GM23248 (cell line): ENCODE measurements around the gene KCNK6. TPM values are rescaled to one million over a fixed set of nuclear protein-coding genes. Genes with fewer than 3 reads are reported as not detected.

Source experiments
- DNase-seq: peaks from one replicate; pipeline ENCODE4 v3.0.0-alpha.2; 2015
- H2AFZ ChIP-seq: fragments of 200-600 bp; sonication (generic); 2 replicates; pipeline ENCODE4 v1.6.1; 2016; ENCODE audit warnings: antibody characterized with exemption
- H3F3A ChIP-seq: fragments of 200-600 bp; sonication (generic); 2 replicates; pipeline ENCODE4 v1.6.1; 2016; ENCODE audit warnings: mild to moderate bottlenecking, antibody characterized with exemption, mixed run types; ENCODE audit not compliant: insufficient read depth
- H3K27ac ChIP-seq: fragments of 200-600 bp; sonication (generic); 2 replicates; pipeline ENCODE4 v1.5.1; 2016; ENCODE audit warnings: mild to moderate bottlenecking
- H3K27me3 ChIP-seq: fragments of 200-600 bp; sonication (generic); replicated peaks from 2 replicates; pipeline ENCODE4 v1.6.1; 2016; ENCODE audit warnings: mild to moderate bottlenecking; ENCODE audit not compliant: insufficient read depth
- H3K36me3 ChIP-seq: fragments of 200-600 bp; sonication (generic); 2 replicates; pipeline ENCODE4 v1.6.1; 2016; ENCODE audit warnings: low read depth, mild to moderate bottlenecking
- H3K4me1 ChIP-seq: fragments of 200-600 bp; sonication (generic); 2 replicates; pipeline ENCODE4 v1.6.1; 2016; ENCODE audit warnings: mild to moderate bottlenecking; ENCODE audit not compliant: insufficient read depth
- H3K4me2 ChIP-seq: fragments of 200-600 bp; sonication (generic); one replicate; pipeline ENCODE4 v1.6.1; 2016; ENCODE audit warnings: mild to moderate bottlenecking; ENCODE audit not compliant: unreplicated experiment
- H3K4me3 ChIP-seq: fragments of 200-600 bp; sonication (generic); 2 replicates; pipeline ENCODE4 v1.5.1; 2016; ENCODE audit warnings: mild to moderate bottlenecking
- H3K79me2 ChIP-seq: fragments of 200-600 bp; sonication (generic); 2 replicates; pipeline ENCODE4 v1.6.1; 2016; ENCODE audit warnings: mild to moderate bottlenecking; ENCODE audit not compliant: insufficient read depth
- H3K9ac ChIP-seq: fragments of 200-600 bp; sonication (generic); 2 replicates; pipeline ENCODE4 v1.6.1; 2016; ENCODE audit warnings: mild to moderate bottlenecking
- H3K9me2 ChIP-seq: fragments of 200-600 bp; sonication (generic); 2 replicates; pipeline ENCODE4 v1.6.1; 2016; ENCODE audit warnings: mixed run types, mild to moderate bottlenecking, moderate library complexity; ENCODE audit not compliant: insufficient read depth
- H3K9me3 ChIP-seq: fragments of 200-600 bp; sonication (generic); one replicate; pipeline ENCODE4 v1.6.1; 2017; ENCODE audit warnings: low read depth
- H4K20me1 ChIP-seq: fragments of 200-600 bp; sonication (generic); 2 replicates; pipeline ENCODE4 v1.6.0; 2016; ENCODE audit not compliant: insufficient read depth
- EZH2 ChIP-seq: fragments of 200-600 bp; sonication (generic); IDR thresholded peaks from 2 replicates; pipeline ENCODE4 v1.6.1; 2018; ENCODE audit warnings: antibody characterized with exemption, mild to moderate bottlenecking; ENCODE audit not compliant: insufficient read depth, poor library complexity, severe bottlenecking
- EZH2phosphoT487 ChIP-seq: fragments of 200-600 bp; sonication (generic); IDR thresholded peaks from 2 replicates; pipeline ENCODE4 v1.6.1; 2018; ENCODE audit warnings: antibody characterized with exemption, moderate library complexity, mild to moderate bottlenecking, low read depth; ENCODE audit not compliant: insufficient read depth
- WGBS, 2 experiments: methylation state at CpG; one replicate each; pipeline ENCODE4 v1.1.6; 2015 to 2017; ENCODE audit warnings: low lambda C conversion rate in 2 of 2, low coverage in 1 of 2; ENCODE audit errors: missing lambda C conversion rate in 2 of 2; 5-methylcytosine and 5-hydroxymethylcytosine counted together
- in situ Hi-C: fragments of 300-500 bp; cut with MboI; formaldehyde crosslinking; loops from 2 replicates; pipeline ENCODE4 v1.15.0; 2020
- polyA plus RNA-seq: library from polyadenylated mRNA; unstranded; fragments of >200 nt; fragmentation: Nextera tagmentation; extraction: Ambion mirVana; gene quantifications from 2 replicates; pipeline ENCODE4 v1.2.1, GENCODE V29; 2016
- total RNA-seq: library from RNA; depleted of rRNA; stranded (reverse); fragments of >200 nt; shearing (Covaris generic); gene quantifications from 2 replicates; pipeline ENCODE4 v1.2.3, GENCODE V29; 2014

Gene KCNK6
- total and polyA plus RNA-seq, 2 experiments from 2014 or later: 12.1 to 15.5 TPM

GRCh38 chr19:38367041-38367440 is 47.4 kb downstream of the KCNK6 start:
- in situ Hi-C loops: no loop called here

DNA sequence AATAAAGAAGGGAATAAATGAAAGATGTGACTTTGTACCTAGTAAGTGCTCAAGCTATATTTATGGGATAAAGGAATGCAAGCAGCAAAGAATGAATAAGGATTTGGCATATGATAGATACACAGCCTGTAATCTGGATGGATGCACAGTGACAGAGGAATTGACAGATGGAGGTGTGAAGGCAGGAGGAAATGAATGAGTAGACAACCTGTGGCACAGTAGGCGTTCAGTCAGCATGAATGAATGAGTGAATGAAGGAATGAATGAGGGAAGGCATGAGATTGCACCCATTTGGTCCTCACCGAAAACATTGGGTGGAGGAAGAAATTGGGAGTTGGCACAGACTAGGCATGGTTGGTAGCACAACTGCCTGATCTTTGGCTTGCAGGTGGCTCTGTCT is 49.9 kb downstream of the KCNK6 start:
- no peak overlapping the region for H3K4me3 ChIP-seq
- in situ Hi-C loops: no loop called here
- H3K27ac ChIP-seq: no peak overlapping the region
- no peak overlapping the region for H3K4me2 ChIP-seq
- DNase-seq: no peak
- TF ChIP-seq EZH2 (no peak), EZH2phosphoT487 (no peak)
- WGBS, 2 experiments: 39 to 56% methylated on average over 2 of the region's 2 CpGs
- no peaks in the 10 kb centered on the region for H3K36me3 ChIP-seq
- H3K9me3 ChIP-seq: no peaks in the 10 kb centered on the region
- no peaks in the 10 kb centered on the region for H3F3A ChIP-seq
- H3K79me2 ChIP-seq: no peaks in the 10 kb centered on the region
- no peak overlapping the region for H2AFZ ChIP-seq
- no peaks in the 10 kb centered on the region for H4K20me1 ChIP-seq
- no peaks in the 10 kb centered on the region for H3K9me2 ChIP-seq
- no peaks in the 10 kb centered on the region for H3K27me3 ChIP-seq
- no peak overlapping the region for H3K9ac ChIP-seq
- no peaks in the 10 kb centered on the region for H3K4me1 ChIP-seq

More at GRCh38 chr19:38367041-38367440, 47.4 kb downstream of the KCNK6 start:
- TF ChIP-seq EZH2: no peak
- no peak for TF ChIP-seq EZH2phosphoT487
- Histone ChIP-seq H3K4me1 (no peaks in the 10 kb centered on the region), H3K27me3 (no peaks in the 10 kb centered on the region), H3K9ac (no peak overlapping the region), H4K20me1 (no peaks in the 10 kb centered on the region), H3K4me2 (no peak overlapping the region), H3F3A (no peaks in the 10 kb centered on the region), H3K36me3 (no peaks in the 10 kb centered on the region), H3K9me3 (no peaks in the 10 kb centered on the region), H3K4me3 (no peak overlapping the region), H3K27ac (no peak overlapping the region), H3K79me2 (no peaks in the 10 kb centered on the region), H3K9me2 (no peaks in the 10 kb centered on the region), H2AFZ (no peak overlapping the region)
- DNase-seq: no peak
- 68 to 74% methylated on average over 12 of the region's 12 CpGs for WGBS, 2 experiments

GRCh38 chr19:38370299-38370698 is 50.7 kb downstream of the KCNK6 start:
- 39 to 43% methylated on average over 11 to 12 of the region's 12 CpGs for WGBS, 2 experiments
- Histone ChIP-seq H3K36me3 (no peaks in the 10 kb centered on the region), H3K9me2 (no peaks in the 10 kb centered on the region), H4K20me1 (no peaks in the 10 kb centered on the region), H3K4me2 (no peak overlapping the region), H3K27me3 (no peaks in the 10 kb centered on the region), H3K4me3 (no peak overlapping the region), H3F3A (no peaks in the 10 kb centered on the region), H2AFZ (no peak overlapping the region), H3K27ac (no peak overlapping the region), H3K9ac (no peak overlapping the region), H3K9me3 (no peaks in the 10 kb centered on the region), H3K79me2 (peaks cover 5% of the 10 kb centered on the region), H3K4me1 (no peaks in the 10 kb centered on the region)
- no peak for DNase-seq
- TF ChIP-seq EZH2: no peak
- no peak for TF ChIP-seq EZH2phosphoT487
- in situ Hi-C loops: no loop called here

GRCh38 chr19:38371081-38371480 is 51.4 kb downstream of the KCNK6 start:
- Histone ChIP-seq H3K79me2 (peaks cover 13% of the 10 kb centered on the region), H3K9me3 (no peaks in the 10 kb centered on the region), H3K9ac (no peak overlapping the region), H3K27ac (no peak overlapping the region), H3K27me3 (no peaks in the 10 kb centered on the region), H3F3A (no peaks in the 10 kb centered on the region), H3K36me3 (no peaks in the 10 kb centered on the region), H3K4me2 (no peak overlapping the region), H2AFZ (no peak overlapping the region), H3K9me2 (no peaks in the 10 kb centered on the region), H3K4me3 (no peak overlapping the region), H4K20me1 (no peaks in the 10 kb centered on the region), H3K4me1 (peaks cover 6% of the 10 kb centered on the region)
- in situ Hi-C loops: no loop called here
- 49 to 54% methylated on average over 6 of the region's 6 CpGs for WGBS, 2 experiments
- TF ChIP-seq EZH2 (no peak), EZH2phosphoT487 (no peak)
- no peak for DNase-seq

DNA sequence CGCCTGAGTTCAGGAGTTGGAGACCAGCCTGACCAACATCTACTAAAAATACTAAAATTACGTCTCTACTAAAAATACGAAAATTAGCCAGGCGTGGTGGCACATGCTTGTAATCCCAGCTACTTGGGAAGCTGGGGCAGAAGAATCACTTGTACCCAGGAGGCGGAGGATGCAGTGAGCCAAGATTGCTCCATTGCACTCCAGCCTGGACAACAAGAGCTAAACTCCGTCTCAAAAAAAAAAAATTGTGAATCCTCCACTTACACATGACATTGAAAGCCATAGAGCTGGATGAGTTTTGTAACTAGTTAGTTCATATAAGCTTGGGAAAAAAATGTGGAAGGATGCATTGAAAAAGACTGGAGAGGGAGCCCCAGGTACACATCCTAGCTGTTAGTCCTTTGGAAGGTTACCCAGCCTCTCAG is 54.3 kb downstream of the KCNK6 start:
- peaks cover 17% of the 10 kb centered on the region for H3K4me1 ChIP-seq
- peak overlapping the region; percentile 93 for H2AFZ ChIP-seq
- no peaks in the 10 kb centered on the region for H3K9me2 ChIP-seq
- no peaks in the 10 kb centered on the region for H3K9me3 ChIP-seq
- in situ Hi-C loops: no loop called here
- no peaks in the 10 kb centered on the region for H3F3A ChIP-seq
- DNase-seq: no peak
- H3K9ac ChIP-seq: peak overlapping the region; percentile 96
- WGBS, 2 experiments: 43 to 46% methylated on average over 6 of the region's 6 CpGs
- peak overlapping the region; percentile 92 for H3K4me3 ChIP-seq
- no peaks in the 10 kb centered on the region; the same call in 1 of the 2 replicates for H4K20me1 ChIP-seq
- H3K27ac ChIP-seq: peak overlapping the region; percentile 88
- H3K27me3 ChIP-seq: no peaks in the 10 kb centered on the region
- H3K4me2 ChIP-seq: peak overlapping the region; percentile 86
- 0 out of 2 replicates have a peak, but pooled peaks cover 4% of the 10 kb centered on the region for H3K36me3 ChIP-seq
- no peak for TF ChIP-seq EZH2phosphoT487
- no peak for TF ChIP-seq EZH2
- H3K79me2 ChIP-seq: peaks cover 41% of the 10 kb centered on the region
